NCI-H1105 treated with DMSO at 0.1 percent for 48 hours (cell line): ENCODE results near the gene SRC.

Source experiments
- DNase-seq: peaks from one replicate; lab custom pipeline; 2025; lab: John Stamatoyannopoulos, UW

The SRC gene

DNA sequence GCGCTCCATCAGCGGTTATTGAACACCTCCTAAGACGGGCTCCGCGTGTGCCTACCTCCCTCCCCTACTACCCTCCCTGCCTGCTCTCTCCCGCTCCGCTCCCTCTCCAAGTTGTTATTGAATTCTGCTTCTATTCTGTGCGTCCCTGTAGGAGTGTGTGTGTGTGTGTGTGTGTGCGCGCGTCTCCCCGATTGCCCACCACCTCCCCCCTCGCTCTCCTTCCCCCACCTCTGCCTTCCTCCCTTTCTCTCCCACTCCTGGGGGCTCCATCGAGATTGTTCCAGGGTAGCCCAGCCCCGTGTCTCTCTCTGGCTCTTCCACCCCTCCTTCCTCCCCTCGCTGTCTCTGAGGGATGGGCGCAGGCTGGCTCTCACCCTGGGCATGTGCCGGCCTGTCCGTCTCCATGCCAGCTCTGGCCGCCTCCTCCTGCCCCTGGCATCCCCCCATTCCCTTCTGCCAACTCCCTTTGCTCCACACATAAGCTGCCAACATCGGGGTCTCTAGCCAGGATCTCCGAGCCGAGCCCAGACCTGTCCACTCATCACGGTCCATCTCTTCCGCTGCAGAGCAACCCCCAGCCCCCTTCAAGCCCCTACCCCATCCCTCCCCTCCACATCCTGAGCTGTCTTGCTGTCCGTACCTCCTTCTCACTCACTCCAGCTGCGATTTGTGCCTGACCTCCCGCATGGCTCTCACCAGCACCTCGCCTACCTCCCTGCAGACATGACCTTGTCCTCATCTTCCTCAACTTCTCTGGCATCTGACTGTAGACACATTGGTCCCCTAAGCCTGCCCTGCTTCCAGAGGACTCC lies 68.5 kb downstream of the SRC start:
- DNase-seq = peak; percentile 89

- DNase-seq = no peak
These were observed 69.5 kb downstream of the SRC start for GRCh38 chr20:37415118-37416085.

DNA sequence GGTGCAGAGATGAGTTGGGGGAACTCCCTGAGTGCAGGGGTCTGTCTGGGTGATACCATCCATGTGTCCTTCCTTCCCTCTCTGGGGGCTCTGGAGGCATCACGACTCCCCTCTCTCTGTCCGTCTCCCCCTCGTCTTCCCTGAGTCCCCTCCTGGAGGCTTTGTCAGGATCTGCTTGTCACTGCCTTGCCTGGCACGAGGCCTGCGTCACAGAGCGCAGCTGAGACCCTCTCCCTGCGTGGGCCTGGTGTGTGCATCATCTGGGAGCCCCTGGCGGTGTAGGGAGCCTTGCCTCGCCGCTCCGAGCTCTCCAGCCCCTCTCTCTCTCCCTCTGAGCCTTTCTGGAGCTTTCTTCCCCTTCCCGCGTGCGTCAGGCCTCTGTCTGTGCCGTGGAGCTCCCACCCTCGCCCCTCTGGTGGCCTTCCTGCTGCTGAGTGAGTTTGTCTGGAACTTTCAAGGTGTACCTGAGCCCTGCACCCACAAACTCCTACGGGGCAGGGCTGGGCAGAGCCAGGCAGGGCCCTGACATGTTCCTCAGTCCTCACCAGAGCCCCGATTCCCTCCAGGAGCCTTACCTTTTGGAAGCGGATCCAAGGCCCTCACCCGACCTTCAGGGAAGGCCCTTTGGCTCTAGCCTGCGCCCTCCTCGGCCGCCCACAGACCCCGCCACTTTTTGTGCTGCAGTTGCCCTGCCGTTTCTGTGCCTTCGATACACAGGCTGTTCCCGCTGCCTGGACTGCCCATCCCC lies 70.3 kb downstream of the SRC start:
- no peak for DNase-seq

DNA sequence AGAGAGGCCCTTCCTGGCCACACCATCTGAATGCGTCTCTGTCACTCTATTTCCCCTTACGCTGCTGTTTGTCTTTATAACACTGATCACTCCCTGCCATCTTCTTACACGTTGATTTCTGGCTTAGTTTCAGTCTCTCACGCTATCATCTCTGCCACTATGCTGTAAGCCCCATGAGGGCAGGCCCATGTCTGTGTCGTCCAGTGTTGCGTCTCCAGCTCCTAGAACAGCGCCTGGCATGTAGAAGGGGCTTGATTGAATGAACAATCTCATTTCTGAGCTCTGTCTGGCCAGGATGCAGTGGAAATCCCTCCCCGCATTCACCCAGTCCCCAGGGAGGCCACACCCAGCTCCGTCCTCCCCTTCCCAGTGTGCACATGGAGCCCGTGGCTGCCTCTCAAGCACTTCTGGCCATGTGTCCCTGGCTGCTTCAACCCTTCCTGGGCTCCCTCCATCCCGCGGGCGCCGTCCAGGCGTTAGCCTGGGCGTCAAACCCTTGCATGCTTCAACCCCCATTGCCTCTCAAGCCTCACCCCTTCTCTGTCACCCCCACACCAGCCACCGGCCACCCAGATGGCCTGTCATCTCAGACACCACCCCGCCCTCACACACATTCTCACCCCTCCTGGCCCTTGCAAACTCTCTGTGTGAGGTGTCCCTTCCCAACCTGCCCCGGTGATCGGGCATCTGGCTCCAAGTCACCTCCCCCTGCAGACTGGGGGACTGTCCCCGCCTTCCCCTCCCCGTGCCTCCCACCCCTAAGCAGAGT lies 71.1 kb downstream of the SRC start:
- DNase-seq = no peak

DNA sequence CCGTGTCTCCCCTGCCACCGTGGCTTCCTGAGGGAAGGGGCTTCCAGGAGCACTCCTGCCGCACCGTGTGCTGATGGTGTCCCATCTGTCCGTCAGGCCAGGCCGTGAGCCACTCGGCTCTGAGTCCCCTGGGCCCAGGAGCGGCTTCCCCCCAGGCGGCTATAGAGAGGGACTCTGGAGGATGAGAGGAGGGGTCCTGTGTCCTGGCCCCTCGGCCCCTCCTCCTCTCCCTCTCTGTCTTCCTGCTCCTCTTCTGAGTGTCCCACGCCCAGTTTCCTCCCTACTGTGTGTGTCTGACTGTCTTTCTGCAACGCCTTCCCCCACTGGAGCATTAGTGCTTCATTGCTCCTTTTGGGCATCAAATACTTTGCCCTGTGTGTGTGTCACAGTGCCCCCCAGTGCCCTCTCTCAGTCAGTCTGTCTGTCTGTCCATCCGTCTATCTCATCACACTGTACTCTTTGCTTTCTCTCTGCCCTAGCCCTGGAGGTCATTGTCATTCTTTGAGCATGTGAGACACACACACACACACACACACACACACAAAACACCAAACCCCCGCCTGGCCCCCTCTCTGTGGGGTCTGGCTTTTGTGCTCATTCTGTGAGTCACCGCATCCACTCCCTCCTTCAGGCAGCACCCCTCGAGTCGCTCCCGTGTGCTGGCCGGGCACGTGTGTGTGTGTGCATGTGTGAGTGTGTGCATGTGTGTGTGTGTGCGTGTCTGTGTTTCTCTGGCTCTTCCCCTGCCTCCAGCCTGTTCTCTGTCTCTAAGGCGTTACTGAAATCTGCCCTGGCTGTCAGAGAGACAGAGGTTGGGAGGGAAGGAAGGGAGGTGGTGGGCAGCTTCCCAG lies 71.9 kb downstream of the SRC start:
- DNase-seq = no peak

DNA sequence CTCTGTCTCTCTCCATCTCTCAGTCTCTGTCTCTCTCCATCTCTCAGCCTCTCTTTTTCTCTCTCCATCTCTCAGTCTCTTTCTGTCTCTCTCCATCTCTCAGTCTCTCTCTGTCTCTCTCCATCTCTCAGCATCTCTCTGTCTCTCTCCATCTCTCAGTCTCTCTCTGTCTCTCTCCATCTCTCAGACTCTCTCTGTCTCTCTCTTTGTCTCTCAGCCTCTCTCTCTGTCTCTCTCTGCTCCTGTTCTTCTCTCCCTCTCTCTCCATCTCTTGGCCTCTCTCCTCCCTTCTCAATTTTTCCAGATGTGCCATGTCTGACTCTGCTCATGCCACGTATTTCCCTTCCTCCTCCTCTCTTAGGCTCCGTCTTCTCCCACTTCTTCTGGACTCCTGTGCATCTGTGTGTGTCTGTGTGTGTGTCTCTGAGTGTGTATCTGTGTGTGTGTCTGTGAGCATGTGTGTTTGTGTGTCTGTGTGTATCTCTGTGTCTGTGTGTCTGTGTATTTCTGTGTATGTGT lies 72.7 kb downstream of the SRC start:
- no peak for DNase-seq

- no peak for DNase-seq
These were observed 73.4 kb downstream of the SRC start for GRCh38 chr20:37419307-37419706.

DNA sequence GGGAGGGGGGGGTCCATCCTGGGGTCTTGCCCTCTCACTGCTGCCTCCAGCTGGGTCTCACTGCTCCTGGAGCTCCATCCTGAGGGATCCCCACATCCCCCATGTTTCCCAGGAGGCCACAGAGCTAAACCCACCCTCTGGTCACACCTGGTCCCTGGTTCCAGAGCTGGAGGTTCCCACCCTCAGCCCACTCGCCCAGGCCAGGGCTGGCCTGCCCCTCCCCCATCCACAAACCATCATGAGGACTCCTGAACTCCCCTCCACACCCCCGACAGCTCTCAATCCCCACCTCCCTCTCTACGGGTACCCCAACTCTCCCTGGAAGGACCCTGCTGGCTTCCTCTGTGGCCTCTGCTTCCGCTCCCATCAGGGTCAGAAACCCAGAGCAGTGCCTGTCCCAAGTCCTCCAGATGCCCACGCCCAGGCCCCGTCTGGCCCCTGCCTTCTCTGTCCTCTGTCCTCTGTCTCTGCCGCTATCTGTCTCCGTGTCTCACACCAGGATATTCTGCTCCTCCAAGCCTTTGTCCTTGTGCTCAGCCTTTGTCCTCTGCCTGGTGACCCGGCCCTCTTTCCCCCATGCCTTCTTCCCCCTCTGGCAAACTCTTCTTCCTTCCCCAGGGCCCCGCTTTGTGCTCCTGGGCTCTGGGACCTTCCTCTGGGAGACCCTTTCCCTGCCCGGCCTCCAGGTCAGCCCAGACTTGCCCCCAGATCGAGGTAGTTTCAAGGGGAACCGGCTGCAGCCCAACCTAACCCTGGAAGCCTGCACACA lies 74.0 kb downstream of the SRC start:
- DNase-seq = no peak

DNA sequence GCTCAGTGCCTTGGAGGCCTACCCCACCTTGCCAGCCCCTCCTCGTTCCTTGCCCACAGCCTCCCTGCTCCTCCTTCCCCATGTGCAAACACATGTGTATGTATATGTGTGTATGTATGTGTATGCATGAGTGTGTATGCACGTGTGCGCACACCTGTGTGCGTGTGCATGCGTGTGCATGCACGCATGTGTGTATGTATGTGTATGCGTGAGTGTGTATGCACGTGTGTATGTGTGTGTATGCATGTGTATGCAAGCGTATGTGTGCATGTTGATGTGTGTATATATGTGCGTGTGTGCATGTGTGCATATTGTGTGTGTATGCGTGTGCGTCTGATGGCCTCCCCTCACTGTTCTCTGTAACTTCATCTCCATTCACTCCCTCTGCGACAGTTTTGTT lies 74.7 kb downstream of the SRC start:
- no peak for DNase-seq

DNA sequence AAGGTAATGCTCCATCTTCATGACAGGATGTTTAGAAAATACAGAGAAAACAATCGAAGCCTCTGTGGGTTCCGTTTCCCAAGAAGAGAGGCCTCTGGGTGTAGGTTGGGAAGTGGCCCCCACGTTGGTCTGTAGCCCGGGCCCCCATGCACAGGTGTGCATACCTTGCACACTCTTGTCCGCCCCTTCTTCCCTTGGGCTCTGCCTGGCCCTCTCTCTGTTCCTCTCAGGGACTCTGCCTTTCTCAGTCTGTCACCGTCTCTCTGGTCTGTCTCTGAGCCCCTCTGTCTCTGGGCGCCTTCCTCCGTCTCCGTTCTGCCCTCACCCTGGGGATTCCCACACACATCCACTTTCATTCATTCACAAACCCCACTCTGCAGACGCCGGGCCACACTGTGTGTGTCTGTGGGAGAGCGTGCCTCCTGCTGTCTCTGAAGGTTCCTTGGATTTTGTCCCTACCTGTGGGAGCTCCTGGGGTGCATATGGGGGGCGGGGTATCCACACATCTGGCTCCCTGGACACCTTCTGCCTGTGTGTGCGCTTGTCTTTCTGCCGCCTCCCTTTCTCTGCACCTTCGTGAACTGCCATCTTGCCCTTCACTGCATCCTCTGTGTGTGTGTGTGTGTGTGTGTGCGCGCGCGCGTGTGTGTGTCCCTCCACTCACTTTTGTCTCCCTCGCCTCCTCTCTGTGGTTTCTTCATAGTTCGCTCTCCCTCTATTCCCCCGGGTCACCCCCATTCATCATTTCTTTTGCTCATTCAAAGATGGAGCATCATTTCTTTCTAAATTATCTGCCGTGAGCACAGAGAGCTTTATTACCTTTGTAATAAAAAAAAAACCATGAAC lies 75.3 kb downstream of the SRC start:
- no peak for DNase-seq

GRCh38 chr20:37421988-37422387 lies 76.0 kb downstream of the SRC start:
- no peak for DNase-seq

DNA sequence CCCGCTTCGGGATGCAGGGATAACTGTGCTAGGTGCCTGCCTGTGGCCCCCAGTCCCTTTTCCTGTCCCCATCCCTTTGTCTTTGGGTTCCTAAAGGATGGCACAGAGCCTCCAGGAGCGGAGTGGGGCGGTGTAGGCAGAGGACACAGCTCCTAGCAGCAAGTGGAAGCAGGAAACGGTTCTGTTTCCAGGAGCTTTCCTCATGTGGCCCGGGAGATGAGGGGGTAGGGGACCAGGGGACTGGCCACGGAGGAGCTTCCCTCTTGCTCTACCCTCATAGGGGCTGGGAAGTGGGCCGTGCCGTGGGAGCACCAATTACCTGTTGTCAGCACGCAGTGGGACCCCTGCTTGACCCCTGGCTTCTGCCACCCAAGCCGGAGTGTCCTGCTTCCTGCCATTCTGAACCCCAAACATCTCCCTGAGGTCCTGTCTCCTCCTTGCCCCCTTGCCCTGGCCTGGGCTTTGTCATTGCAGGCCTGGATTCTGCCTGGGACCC lies 76.9 kb downstream of the SRC start:
- DNase-seq = no peak

GRCh38 chr20:37423545-37423944 lies 77.6 kb downstream of the SRC start:
- DNase-seq = no peak

- DNase-seq = no peak
These were observed 78.3 kb downstream of the SRC start for GRCh38 chr20:37424062-37424851.

- DNase-seq = no peak
These were observed 79.2 kb downstream of the SRC start for GRCh38 chr20:37425103-37425625.

DNA sequence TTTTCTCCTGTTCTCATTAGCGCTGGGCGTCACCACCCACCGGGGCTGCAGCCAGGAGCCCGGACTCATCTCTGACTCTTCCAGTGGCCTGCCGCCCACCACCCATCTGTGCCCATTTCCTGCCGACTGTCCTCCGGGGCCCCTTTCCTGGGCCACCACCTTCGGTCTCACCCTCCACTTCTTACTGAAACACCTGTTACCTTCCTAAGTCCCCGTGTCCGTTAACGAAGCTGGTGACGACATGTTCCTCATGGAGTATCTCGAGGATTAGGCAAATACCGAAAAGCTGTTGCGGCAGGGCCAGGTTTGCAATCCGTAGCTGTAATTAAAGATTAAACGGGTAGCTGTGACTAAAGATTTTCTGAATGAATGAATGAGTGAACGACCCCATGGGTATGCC lies 80.2 kb downstream of the SRC start:
- no peak for DNase-seq

GRCh38 chr20:37426978-37427377 lies 81.0 kb downstream of the SRC start:
- no peak for DNase-seq
